Lung (tissue), 12 donors: ENCODE measurements around the gene SYT8. TPM values are rescaled to one million over a fixed set of nuclear protein-coding genes. Genes with fewer than 3 reads are reported as not detected.

Experiments used
- ATAC-seq: fragments of 200-7000 bp; cut with Tn5 transposase; one replicate; pipeline ENCODE4 v1.9.1; 2020; ENCODE audit warnings: moderate number of reproducible peaks; ENCODE audit not compliant: insufficient read depth, low FRiP score
- DNase-seq, 3 donors: peaks; one replicate each; pipeline ENCODE4 v3.0.0-alpha.2; 2013 to 2017
- H3K27ac ChIP-seq, 2 donors: one replicate each; pipeline ENCODE4 v1.5.1; 2013; ENCODE audit warnings: mild to moderate bottlenecking in 2 of 2, moderate library complexity in 2 of 2, control low read depth in 1 of 2, inconsistent platforms in 1 of 2, low read depth in 1 of 2, low read length in 1 of 2
- H3K27me3 ChIP-seq, 3 donors: one replicate each; pipeline ENCODE4 v1.5.1; 2013; ENCODE audit warnings: low read length in 2 of 3; ENCODE audit not compliant: control insufficient read depth in 3 of 3, insufficient read depth in 3 of 3
- H3K36me3 ChIP-seq, 4 donors: one replicate each; pipeline ENCODE4 v1.5.1; 2013; ENCODE audit warnings: low read length in 4 of 4, mild to moderate bottlenecking in 1 of 4, moderate library complexity in 1 of 4; ENCODE audit not compliant: control insufficient read depth in 4 of 4, insufficient read depth in 4 of 4
- H3K4me1 ChIP-seq, 5 donors: one replicate each; pipeline ENCODE4 v1.5.1; 2013; ENCODE audit warnings: low read length in 5 of 5, mild to moderate bottlenecking in 2 of 5, moderate library complexity in 1 of 5; ENCODE audit not compliant: control insufficient read depth in 5 of 5, insufficient read depth in 5 of 5
- H3K4me3 ChIP-seq: one replicate; pipeline ENCODE4 v1.5.1; 2013; ENCODE audit warnings: mild to moderate bottlenecking, control low read depth, moderate library complexity
- H3K9ac ChIP-seq, 2 donors: one replicate each; pipeline ENCODE4 v1.5.1; 2013; ENCODE audit warnings: low read length in 2 of 2, control low read depth in 1 of 2; ENCODE audit not compliant: insufficient read depth in 1 of 2
- H3K9me3 ChIP-seq, 4 donors: one replicate each; pipeline ENCODE4 v1.5.1; 2013; ENCODE audit warnings: low read length in 3 of 4, mild to moderate bottlenecking in 1 of 4, moderate library complexity in 1 of 4; ENCODE audit not compliant: control insufficient read depth in 4 of 4, insufficient read depth in 3 of 4
- WGBS, 2 donors: extraction: QIAGEN DNeasy Blood & Tissue Kit; methylation state at CpG; one replicate each; pipeline ENCODE4 v1.1.7; 2013; 5-methylcytosine and 5-hydroxymethylcytosine counted together
- polyA plus RNA-seq, 2 donors: library from polyadenylated mRNA; stranded (reverse); fragments of 200-250 nt; gene quantifications; one replicate each; pipeline ENCODE4 v1.2.1, GENCODE V29; 2013
- total RNA-seq, 2 donors: library from RNA; depleted of rRNA in 1 of 2; stranded (reverse); fragments of >200 nt in 1 of 2; gene quantifications; one replicate each; pipeline ENCODE4 v1.2.1, GENCODE V29; 2014 to 2021
- TF ChIP-seq, protein P1 (sequence below): IDR thresholded peaks from 2 replicates; pipeline ENCODE4 v1.5.1; 2012; ENCODE audit warnings: mild to moderate bottlenecking; ENCODE audit errors: control extremely low read depth, extremely low read depth
- donor health status: control.
- donor health status: control.
- donor health status: Bipolar disorder and iron deficiency.
- donor health status: healthy.
- donor health status: DM: yes; HTN: yes; CAD: no.

SYT8 gene
- total and polyA plus RNA-seq, 4 donors: 2.7 to 40.6 (median 16.9) TPM

- H3K4me3 ChIP-seq: no peak overlapping the region
- DNase-seq (peak in 1 of 3 donors; percentile 6), ATAC-seq (no peak)
- no peaks in the 10 kb centered on the region for H3K9me3 ChIP-seq
- no peaks in the 10 kb centered on the region for H3K27me3 ChIP-seq
- WGBS, 2 donors: 86 to 90% methylated on average over 12 of the region's 12 CpGs
- peaks cover 0 to 47% (median 7%) of the 10 kb centered on the region in 5 donors for H3K4me1 ChIP-seq
- H3K36me3 ChIP-seq: no peaks in the 10 kb centered on the region
- no peak overlapping the region for H3K9ac ChIP-seq
- H3K27ac ChIP-seq: peak overlapping the region in 1 of 2 donors; percentile 61
- TF ChIP-seq, protein P1, sequence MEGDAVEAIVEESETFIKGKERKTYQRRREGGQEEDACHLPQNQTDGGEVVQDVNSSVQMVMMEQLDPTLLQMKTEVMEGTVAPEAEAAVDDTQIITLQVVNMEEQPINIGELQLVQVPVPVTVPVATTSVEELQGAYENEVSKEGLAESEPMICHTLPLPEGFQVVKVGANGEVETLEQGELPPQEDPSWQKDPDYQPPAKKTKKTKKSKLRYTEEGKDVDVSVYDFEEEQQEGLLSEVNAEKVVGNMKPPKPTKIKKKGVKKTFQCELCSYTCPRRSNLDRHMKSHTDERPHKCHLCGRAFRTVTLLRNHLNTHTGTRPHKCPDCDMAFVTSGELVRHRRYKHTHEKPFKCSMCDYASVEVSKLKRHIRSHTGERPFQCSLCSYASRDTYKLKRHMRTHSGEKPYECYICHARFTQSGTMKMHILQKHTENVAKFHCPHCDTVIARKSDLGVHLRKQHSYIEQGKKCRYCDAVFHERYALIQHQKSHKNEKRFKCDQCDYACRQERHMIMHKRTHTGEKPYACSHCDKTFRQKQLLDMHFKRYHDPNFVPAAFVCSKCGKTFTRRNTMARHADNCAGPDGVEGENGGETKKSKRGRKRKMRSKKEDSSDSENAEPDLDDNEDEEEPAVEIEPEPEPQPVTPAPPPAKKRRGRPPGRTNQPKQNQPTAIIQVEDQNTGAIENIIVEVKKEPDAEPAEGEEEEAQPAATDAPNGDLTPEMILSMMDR: no peak
Measured at GRCh38 chr11:1828542-1828941, 6.2 kb upstream of the SYT8 start.

- Histone ChIP-seq H3K27me3 (no peaks in the 10 kb centered on the region), H3K27ac (peak overlapping the region in 1 of 2 donors; percentile 61), H3K9ac (no peak overlapping the region), H3K4me1 (peaks cover 0 to 52% (median 7%) of the 10 kb centered on the region in 5 donors), H3K36me3 (no peaks in the 10 kb centered on the region), H3K4me3 (no peak overlapping the region), H3K9me3 (no peaks in the 10 kb centered on the region)
- no peak for ATAC-seq
- TF ChIP-seq, protein P1: no peak
- WGBS, 2 donors: 68 to 73% methylated on average over 11 of the region's 11 CpGs
- no peak for DNase-seq
Measured at GRCh38 chr11:1829039-1829820, 5.6 kb upstream of the SYT8 start.

GRCh38 chr11:1830004-1830321 is 4.8 kb upstream of the SYT8 start:
- ATAC-seq (no peak), DNase-seq (no peak)
- TF ChIP-seq, protein P1: no peak
- Histone ChIP-seq H3K27me3 (no peaks in the 10 kb centered on the region), H3K9me3 (no peaks in the 10 kb centered on the region), H3K36me3 (no peaks in the 10 kb centered on the region), H3K4me3 (no peak overlapping the region), H3K9ac (no peak overlapping the region), H3K27ac (no peak overlapping the region), H3K4me1 (peaks cover 0 to 60% (median 7%) of the 10 kb centered on the region in 5 donors)
- 48 to 55% methylated on average over 6 of the region's 6 CpGs for whole genome bisulfite sequencing, 2 donors
